Smooth muscle cell (in vitro differentiated cells): Measurements from ENCODE around the gene ZBED5. TPM values are rescaled to one million over a fixed set of nuclear protein-coding genes. Genes with fewer than 3 reads are reported as not detected.

Experiments used
- DNase-seq: peaks from one replicate; lab custom pipeline; 2025; ENCODE audit not compliant: unreplicated experiment; lab: John Stamatoyannopoulos, UW
- H2AFZ ChIP-seq: fragments of 200-600 bp; sonication (generic); 2 replicates; pipeline ENCODE4 v1.6.0; 2016; ENCODE audit warnings: antibody characterized with exemption, low read depth, mild to moderate bottlenecking
- H3F3A ChIP-seq: fragments of 200-600 bp; sonication (generic); 2 replicates; pipeline ENCODE4 v1.6.0; 2017; ENCODE audit warnings: antibody characterized with exemption, low read depth
- H3K27ac ChIP-seq: fragments of 200-600 bp; sonication (generic); 2 replicates; pipeline ENCODE4 v1.5.1; 2016; ENCODE audit warnings: low read depth, mild to moderate bottlenecking
- H3K27me3 ChIP-seq: fragments of 200-600 bp; sonication (generic); 2 replicates; pipeline ENCODE4 v1.6.1; 2016; ENCODE audit warnings: low read depth, mild to moderate bottlenecking
- H3K36me3 ChIP-seq: fragments of 200-600 bp; sonication (generic); 2 replicates; pipeline ENCODE4 v1.5.1; 2016; ENCODE audit warnings: low read depth
- H3K4me1 ChIP-seq: fragments of 200-600 bp; sonication (generic); 2 replicates; pipeline ENCODE4 v1.5.1; 2016; ENCODE audit warnings: low read depth
- H3K4me2 ChIP-seq: fragments of 200-600 bp; sonication (generic); 2 replicates; pipeline ENCODE4 v1.6.0; 2016; ENCODE audit warnings: mild to moderate bottlenecking
- H3K4me3 ChIP-seq: fragments of 200-600 bp; sonication (generic); 2 replicates; pipeline ENCODE4 v1.5.1; 2016; ENCODE audit warnings: mild to moderate bottlenecking
- H3K79me2 ChIP-seq: fragments of 200-600 bp; sonication (generic); 2 replicates; pipeline ENCODE4 v1.6.0; 2016; ENCODE audit warnings: low read depth, mild to moderate bottlenecking
- H3K9ac ChIP-seq: fragments of 200-600 bp; sonication (generic); 2 replicates; pipeline ENCODE4 v1.6.0; 2016; ENCODE audit warnings: low read depth
- H3K9me3 ChIP-seq: fragments of 200-600 bp; sonication (generic); replicated peaks from 2 replicates; pipeline ENCODE4 v1.5.1; 2016; ENCODE audit warnings: low read depth
- H4K20me1 ChIP-seq: fragments of 200-600 bp; sonication (generic); 2 replicates; pipeline ENCODE4 v1.6.0; 2016; ENCODE audit warnings: low read depth
- CTCF ChIP-seq: fragments of 200-600 bp; sonication (generic); IDR thresholded peaks from 2 replicates; pipeline ENCODE4 v1.5.1; 2017; ENCODE audit warnings: borderline replicate concordance, mild to moderate bottlenecking, antibody characterized with exemption; ENCODE audit not compliant: insufficient read depth, poor library complexity, severe bottlenecking
- WGBS: methylation state at CpG from one replicate; pipeline ENCODE4 v1.1.7; 2016; ENCODE audit warnings: low lambda C conversion rate; 5-methylcytosine and 5-hydroxymethylcytosine counted together
- polyA plus RNA-seq: library from polyadenylated mRNA; unstranded; fragments of >200 nt; fragmentation: Nextera tagmentation; extraction: Ambion mirVana; gene quantifications from 2 replicates; pipeline ENCODE4 v1.2.1, GENCODE V29; 2016
- total RNA-seq: library from RNA; depleted of rRNA; stranded (reverse); fragments of >200 nt; gene quantifications from 2 replicates; pipeline ENCODE4 v1.2.3, GENCODE V29; 2014

ZBED5 gene
- total and polyA plus RNA-seq, 2 experiments from 2014 or later = 22.6 to 30.6 TPM

DNA sequence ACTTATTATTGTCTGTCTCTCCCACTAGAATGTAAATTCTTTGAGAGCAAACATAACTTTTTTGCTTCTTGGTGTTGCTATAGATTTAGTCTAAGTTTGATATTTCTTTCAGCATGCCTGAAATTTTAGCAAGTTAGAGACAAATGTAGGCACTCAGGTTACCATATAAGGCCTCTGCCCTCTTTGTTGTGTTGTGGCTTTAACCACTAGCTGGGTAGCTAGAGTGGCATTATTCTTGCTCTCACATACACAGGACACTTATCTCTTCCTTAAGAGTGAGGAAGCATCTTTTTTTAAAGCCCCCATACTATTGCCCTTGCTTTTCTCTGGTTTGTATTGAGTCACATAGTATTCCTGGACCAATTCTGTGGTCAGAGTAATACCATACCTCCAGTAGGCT, 11.2 kb downstream of the ZBED5 start:
- no peaks in the 10 kb centered on the region for H3K79me2 ChIP-seq
- H3K27me3 ChIP-seq = no peaks in the 10 kb centered on the region
- no peaks in the 10 kb centered on the region for H3K4me1 ChIP-seq
- H3K4me3 ChIP-seq = no peak overlapping the region
- no peak for TF ChIP-seq CTCF
- no peaks in the 10 kb centered on the region for H3F3A ChIP-seq
- H3K9ac ChIP-seq = no peak overlapping the region
- H3K36me3 ChIP-seq = no peaks in the 10 kb centered on the region
- H3K4me2 ChIP-seq = no peak overlapping the region
- no peaks in the 10 kb centered on the region for H3K9me3 ChIP-seq
- H4K20me1 ChIP-seq = no peaks in the 10 kb centered on the region
- H2AFZ ChIP-seq = no peak overlapping the region
- H3K27ac ChIP-seq = no peak overlapping the region
- no peak for DNase-seq

- Histone ChIP-seq H3K9me3 (no peaks in the 10 kb centered on the region), H3K4me1 (no peaks in the 10 kb centered on the region), H3K79me2 (no peaks in the 10 kb centered on the region), H3K4me2 (no peak overlapping the region), H3F3A (no peaks in the 10 kb centered on the region), H4K20me1 (no peaks in the 10 kb centered on the region), H2AFZ (no peak overlapping the region), H3K27me3 (no peaks in the 10 kb centered on the region), H3K4me3 (no peak overlapping the region), H3K36me3 (no peaks in the 10 kb centered on the region), H3K27ac (no peak overlapping the region), H3K9ac (no peak overlapping the region)
- WGBS = 94% methylated on average over 2 of the region's 2 CpGs
- DNase-seq = no peak
- no peak for TF ChIP-seq CTCF
Observed at GRCh38 chr11:10845589-10845988, 12.3 kb downstream of the ZBED5 start.

DNA sequence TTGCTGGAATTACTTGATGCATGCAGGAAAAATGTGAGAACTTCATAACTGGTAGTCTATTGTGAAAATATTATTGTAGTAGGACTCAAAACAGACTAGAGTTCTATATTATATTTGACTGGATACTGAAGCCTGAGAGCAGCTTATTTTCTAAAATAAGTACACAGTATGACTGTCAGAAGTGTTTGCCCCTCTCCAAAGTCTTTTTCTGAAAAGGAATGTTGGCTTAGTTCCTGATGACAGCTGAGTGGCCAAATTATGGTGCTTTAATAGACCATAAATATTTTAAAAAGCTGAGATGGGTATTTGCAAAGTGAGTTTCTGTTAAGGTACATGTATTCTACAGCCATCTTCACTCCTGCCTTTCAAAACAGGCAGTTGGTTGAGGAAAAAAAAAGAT, 13.1 kb downstream of the ZBED5 start:
- no peaks in the 10 kb centered on the region for H3K36me3 ChIP-seq
- H3K9ac ChIP-seq = no peak overlapping the region
- H3K4me2 ChIP-seq = no peak overlapping the region
- DNase-seq = no peak
- H2AFZ ChIP-seq = no peak overlapping the region
- H3K79me2 ChIP-seq = no peaks in the 10 kb centered on the region
- no peaks in the 10 kb centered on the region for H3F3A ChIP-seq
- H3K27ac ChIP-seq = no peak overlapping the region
- no peak overlapping the region for H3K4me3 ChIP-seq
- no peak for TF ChIP-seq CTCF
- no peaks in the 10 kb centered on the region for H3K4me1 ChIP-seq
- H3K9me3 ChIP-seq = no peaks in the 10 kb centered on the region
- no peaks in the 10 kb centered on the region for H3K27me3 ChIP-seq
- no peaks in the 10 kb centered on the region for H4K20me1 ChIP-seq

DNA sequence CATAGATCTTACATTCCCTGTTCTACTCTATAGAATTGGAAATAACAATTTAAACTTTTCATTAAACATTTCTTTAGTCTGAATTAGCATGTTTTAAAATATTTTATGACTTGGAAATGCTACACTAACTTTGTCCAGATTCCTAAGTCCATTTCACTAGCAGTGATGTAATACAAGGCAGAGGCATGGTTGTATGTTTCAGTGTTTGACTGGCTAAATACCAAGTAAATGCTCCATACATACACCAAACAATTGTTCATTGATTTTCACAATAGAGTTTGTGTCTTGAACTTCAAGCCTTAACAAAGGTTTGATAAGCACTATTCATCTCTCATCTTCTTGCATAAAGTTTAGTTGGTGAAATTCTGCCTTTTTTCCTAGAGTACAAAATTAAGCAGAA, 13.5 kb downstream of the ZBED5 start:
- Histone ChIP-seq H3K36me3 (no peaks in the 10 kb centered on the region), H2AFZ (no peak overlapping the region), H3K4me1 (no peaks in the 10 kb centered on the region), H3K4me3 (no peak overlapping the region), H3K79me2 (no peaks in the 10 kb centered on the region), H3F3A (no peaks in the 10 kb centered on the region), H3K27me3 (no peaks in the 10 kb centered on the region), H3K9me3 (no peaks in the 10 kb centered on the region), H3K27ac (no peak overlapping the region), H3K4me2 (no peak overlapping the region), H4K20me1 (no peaks in the 10 kb centered on the region), H3K9ac (no peak overlapping the region)
- DNase-seq = no peak
- no peak for TF ChIP-seq CTCF
